HL-60 (cell line): ENCODE data around the gene CFAP299.

Experiments used
- DNase-seq, 2 experiments: peaks; one replicate each; pipeline ENCODE4 v3.0.0-alpha.2; 2010 to 2020; ENCODE audit warnings: low read depth in 1 of 2, low spot score in 1 of 2
- H3K27ac ChIP-seq: fragments of 250-450 bp; sonication (Bioruptor Pico); replicated peaks from 2 replicates; pipeline ENCODE4 v1.5.1; 2020; ENCODE audit warnings: mild to moderate bottlenecking, moderate library complexity
- H3K27me3 ChIP-seq: fragments of 250-450 bp; sonication (Bioruptor Pico); 2 replicates; pipeline ENCODE4 v1.5.1; 2021; ENCODE audit warnings: mild to moderate bottlenecking, moderate library complexity; ENCODE audit not compliant: insufficient read depth, poor library complexity, severe bottlenecking
- H3K4me3 ChIP-seq: replicated peaks from 2 replicates; pipeline ENCODE4 v1.5.1; 2011; ENCODE audit warnings: mild to moderate bottlenecking, control low read depth, low read length; ENCODE audit not compliant: insufficient read depth
- GABPA ChIP-seq: IDR thresholded peaks from 2 replicates; pipeline ENCODE4 v1.6.1; 2012; ENCODE audit warnings: low read depth
- POLR2AphosphoS5 ChIP-seq: IDR thresholded peaks from 2 replicates; pipeline ENCODE4 v1.6.1; 2012; ENCODE audit warnings: low read depth
- SPI1 ChIP-seq: IDR thresholded peaks from 2 replicates; pipeline ENCODE4 v1.6.1; 2012; ENCODE audit warnings: low read depth, mild to moderate bottlenecking, borderline replicate concordance
- TF ChIP-seq, protein P1 (sequence below): IDR thresholded peaks from 2 replicates; pipeline ENCODE4 v1.6.1; 2012; ENCODE audit warnings: low read depth; ENCODE audit not compliant: insufficient replicate concordance
- TF ChIP-seq, protein P2 (sequence below): IDR thresholded peaks from one replicate; pipeline ENCODE4 v1.5.1; 2011; ENCODE audit warnings: low read length, control low read depth, inconsistent platforms; ENCODE audit not compliant: insufficient read depth

Gene CFAP299

DNA sequence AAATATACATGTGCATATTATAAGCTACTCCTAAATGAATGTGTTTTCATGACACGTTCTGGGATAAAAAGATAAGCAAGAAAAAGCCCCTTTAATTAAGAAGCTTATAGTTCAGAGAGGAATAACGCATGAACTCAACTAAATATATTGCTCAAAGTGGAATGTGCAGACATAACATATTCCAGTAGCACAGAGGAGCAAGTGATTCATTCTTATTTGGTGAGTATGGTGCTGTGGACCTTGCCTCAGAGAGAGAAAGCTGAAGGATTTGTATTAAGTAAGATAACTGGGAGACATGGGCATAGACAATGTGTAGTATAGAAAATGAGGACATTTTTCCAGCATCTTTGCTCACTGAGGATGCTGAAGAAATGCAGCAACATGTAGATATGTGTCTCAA lies 76.8 kb downstream of the CFAP299 start:
- Histone ChIP-seq H3K27ac (no peak overlapping the region), H3K27me3 (no peaks in the 10 kb centered on the region), H3K4me3 (no peak overlapping the region)
- no peak for DNase-seq
- TF ChIP-seq, protein P1, sequence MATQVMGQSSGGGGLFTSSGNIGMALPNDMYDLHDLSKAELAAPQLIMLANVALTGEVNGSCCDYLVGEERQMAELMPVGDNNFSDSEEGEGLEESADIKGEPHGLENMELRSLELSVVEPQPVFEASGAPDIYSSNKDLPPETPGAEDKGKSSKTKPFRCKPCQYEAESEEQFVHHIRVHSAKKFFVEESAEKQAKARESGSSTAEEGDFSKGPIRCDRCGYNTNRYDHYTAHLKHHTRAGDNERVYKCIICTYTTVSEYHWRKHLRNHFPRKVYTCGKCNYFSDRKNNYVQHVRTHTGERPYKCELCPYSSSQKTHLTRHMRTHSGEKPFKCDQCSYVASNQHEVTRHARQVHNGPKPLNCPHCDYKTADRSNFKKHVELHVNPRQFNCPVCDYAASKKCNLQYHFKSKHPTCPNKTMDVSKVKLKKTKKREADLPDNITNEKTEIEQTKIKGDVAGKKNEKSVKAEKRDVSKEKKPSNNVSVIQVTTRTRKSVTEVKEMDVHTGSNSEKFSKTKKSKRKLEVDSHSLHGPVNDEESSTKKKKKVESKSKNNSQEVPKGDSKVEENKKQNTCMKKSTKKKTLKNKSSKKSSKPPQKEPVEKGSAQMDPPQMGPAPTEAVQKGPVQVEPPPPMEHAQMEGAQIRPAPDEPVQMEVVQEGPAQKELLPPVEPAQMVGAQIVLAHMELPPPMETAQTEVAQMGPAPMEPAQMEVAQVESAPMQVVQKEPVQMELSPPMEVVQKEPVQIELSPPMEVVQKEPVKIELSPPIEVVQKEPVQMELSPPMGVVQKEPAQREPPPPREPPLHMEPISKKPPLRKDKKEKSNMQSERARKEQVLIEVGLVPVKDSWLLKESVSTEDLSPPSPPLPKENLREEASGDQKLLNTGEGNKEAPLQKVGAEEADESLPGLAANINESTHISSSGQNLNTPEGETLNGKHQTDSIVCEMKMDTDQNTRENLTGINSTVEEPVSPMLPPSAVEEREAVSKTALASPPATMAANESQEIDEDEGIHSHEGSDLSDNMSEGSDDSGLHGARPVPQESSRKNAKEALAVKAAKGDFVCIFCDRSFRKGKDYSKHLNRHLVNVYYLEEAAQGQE: no peak
- TF ChIP-seq, protein P2, sequence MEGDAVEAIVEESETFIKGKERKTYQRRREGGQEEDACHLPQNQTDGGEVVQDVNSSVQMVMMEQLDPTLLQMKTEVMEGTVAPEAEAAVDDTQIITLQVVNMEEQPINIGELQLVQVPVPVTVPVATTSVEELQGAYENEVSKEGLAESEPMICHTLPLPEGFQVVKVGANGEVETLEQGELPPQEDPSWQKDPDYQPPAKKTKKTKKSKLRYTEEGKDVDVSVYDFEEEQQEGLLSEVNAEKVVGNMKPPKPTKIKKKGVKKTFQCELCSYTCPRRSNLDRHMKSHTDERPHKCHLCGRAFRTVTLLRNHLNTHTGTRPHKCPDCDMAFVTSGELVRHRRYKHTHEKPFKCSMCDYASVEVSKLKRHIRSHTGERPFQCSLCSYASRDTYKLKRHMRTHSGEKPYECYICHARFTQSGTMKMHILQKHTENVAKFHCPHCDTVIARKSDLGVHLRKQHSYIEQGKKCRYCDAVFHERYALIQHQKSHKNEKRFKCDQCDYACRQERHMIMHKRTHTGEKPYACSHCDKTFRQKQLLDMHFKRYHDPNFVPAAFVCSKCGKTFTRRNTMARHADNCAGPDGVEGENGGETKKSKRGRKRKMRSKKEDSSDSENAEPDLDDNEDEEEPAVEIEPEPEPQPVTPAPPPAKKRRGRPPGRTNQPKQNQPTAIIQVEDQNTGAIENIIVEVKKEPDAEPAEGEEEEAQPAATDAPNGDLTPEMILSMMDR: no peak
- no peak for TF ChIP-seq SPI1
- TF ChIP-seq POLR2AphosphoS5: no peak
- no peak for TF ChIP-seq GABPA

DNA sequence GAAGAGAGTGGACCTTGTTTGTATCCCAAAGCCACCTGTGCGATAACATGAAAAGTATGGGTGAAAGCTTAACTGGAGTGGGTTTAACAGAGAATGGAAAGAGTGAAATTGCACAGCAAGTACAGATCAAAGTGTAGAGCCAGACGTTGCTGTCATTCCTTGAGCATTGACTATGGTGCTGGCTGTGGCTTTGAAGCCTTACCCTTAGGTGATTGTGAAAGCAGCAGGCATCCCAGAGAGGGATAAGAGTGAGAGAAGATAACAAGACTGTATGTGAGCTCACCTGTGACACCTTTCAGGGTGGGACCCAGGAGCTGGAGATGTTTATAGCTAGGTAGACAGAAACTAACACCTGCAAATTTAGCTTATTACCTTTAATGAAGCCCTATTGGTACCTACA lies 77.6 kb downstream of the CFAP299 start:
- Histone ChIP-seq H3K4me3 (no peak overlapping the region), H3K27ac (no peak overlapping the region), H3K27me3 (no peaks in the 10 kb centered on the region)
- TF ChIP-seq, protein P2: no peak
- TF ChIP-seq GABPA: no peak
- no peak for TF ChIP-seq SPI1
- TF ChIP-seq POLR2AphosphoS5: no peak
- TF ChIP-seq, protein P1: no peak
- no peak for DNase-seq

DNA sequence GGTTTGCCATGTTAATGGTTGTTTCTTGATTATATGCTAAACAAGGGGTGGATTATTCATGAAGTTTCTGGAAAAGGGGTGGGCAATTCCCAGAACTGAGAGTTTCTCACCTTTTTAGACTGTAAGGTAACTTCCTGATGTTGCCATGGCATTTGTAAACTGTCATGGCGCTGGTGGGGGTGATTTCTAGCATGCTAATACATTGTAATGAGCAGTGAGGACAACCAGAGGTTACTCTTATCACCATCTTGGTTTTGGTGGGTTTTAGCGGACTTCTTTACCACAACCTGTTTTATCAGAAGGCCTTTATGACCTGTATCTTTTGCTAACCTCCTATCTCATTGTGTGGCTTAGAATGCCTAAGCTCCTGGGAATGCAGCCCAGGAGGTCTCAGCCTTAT lies 81.5 kb downstream of the CFAP299 start:
- TF ChIP-seq GABPA: no peak
- no peak for TF ChIP-seq POLR2AphosphoS5
- TF ChIP-seq, protein P1: no peak
- TF ChIP-seq SPI1: no peak
- TF ChIP-seq, protein P2: no peak
- no peak for DNase-seq
- H3K27ac ChIP-seq: no peak overlapping the region
- H3K27me3 ChIP-seq: no peaks in the 10 kb centered on the region
- no peak overlapping the region for H3K4me3 ChIP-seq
